PC-3 (cell line): ENCODE data around the gene SLC25A6. TPM values are rescaled to one million over a fixed set of nuclear protein-coding genes. Genes with fewer than 3 reads are reported as not detected.
"Not testable (repeated sequence)": the region's sequence is repeated elsewhere in the genome, so short reads cannot be mapped to it uniquely, and the experiment has no call there.

Experiments used
- ATAC-seq: fragments of 200-7000 bp; cut with Tn5 transposase; 2 replicates; pipeline ENCODE4 v1.9.1; 2020; ENCODE audit warnings: mild to moderate bottlenecking, moderate library complexity
- BruUV-seq: library from RNA; stranded (reverse); fragments of 400-500 nt; replicated peaks from 2 replicates; lab custom pipeline; 2021; lab: Mats Ljungman, UMichigan
- CTCF ChIA-PET: fragments of 300-600 bp; sonication (Branson Sonifier 250); formaldehyde crosslinking; loops from one replicate; lab custom pipeline; 2022; ENCODE audit warnings: antibody characterized with exemption; lab: Charles Lee
- POLR2A ChIA-PET: fragments of 300-600 bp; sonication (Branson Sonifier 250); formaldehyde crosslinking; loops from one replicate; lab custom pipeline; 2022; ENCODE audit warnings: antibody characterized with exemption; ENCODE audit not compliant: unreplicated experiment; lab: Charles Lee
- DNase-seq: peaks from one replicate; pipeline ENCODE4 v3.0.0-alpha.2; 2015
- H2AFZ ChIP-seq: fragments of 300-600 bp; sonication (generic); 2 replicates; pipeline ENCODE4 v1.6.0; 2016; ENCODE audit warnings: antibody characterized with exemption, low read length
- H3F3A ChIP-seq: fragments of 300-600 bp; sonication (generic); one replicate; pipeline ENCODE4 v1.6.0; 2017; ENCODE audit warnings: antibody characterized with exemption, low read length, control low read depth, mild to moderate bottlenecking; ENCODE audit not compliant: unreplicated experiment
- H3K27ac ChIP-seq: fragments of 300-600 bp; sonication (generic); 2 replicates; pipeline ENCODE4 v1.5.1; 2016; ENCODE audit warnings: mild to moderate bottlenecking, low read length
- H3K27me3 ChIP-seq: fragments of 300-600 bp; sonication (generic); 2 replicates; pipeline ENCODE4 v1.6.1; 2016; ENCODE audit warnings: low read length, mixed read lengths
- H3K36me3 ChIP-seq: fragments of 300-600 bp; sonication (generic); 2 replicates; pipeline ENCODE4 v1.6.1; 2016; ENCODE audit warnings: low read depth, mixed run types, low read length, mixed read lengths
- H3K4me1 ChIP-seq: fragments of 300-600 bp; sonication (generic); 2 replicates; pipeline ENCODE4 v1.5.1; 2016; ENCODE audit warnings: low read length; ENCODE audit not compliant: insufficient read depth
- H3K4me2 ChIP-seq: fragments of 300-600 bp; sonication (generic); 2 replicates; pipeline ENCODE4 v1.6.0; 2016; ENCODE audit warnings: low read length
- H3K4me3 ChIP-seq: fragments of 300-600 bp; sonication (generic); 2 replicates; pipeline ENCODE4 v1.5.1; 2016; ENCODE audit warnings: mild to moderate bottlenecking, low read length, mixed read lengths
- H3K79me2 ChIP-seq: fragments of 300-600 bp; sonication (generic); 2 replicates; pipeline ENCODE4 v1.6.1; 2017; ENCODE audit warnings: low read length, mixed read lengths
- H3K9ac ChIP-seq: fragments of 300-600 bp; sonication (generic); 2 replicates; pipeline ENCODE4 v1.6.0; 2016; ENCODE audit warnings: mild to moderate bottlenecking, low read length
- H3K9me2 ChIP-seq: fragments of 300-600 bp; sonication (generic); replicated peaks from 2 replicates; pipeline ENCODE4 v1.6.1; 2016; ENCODE audit warnings: mixed run types, low read length, mixed read lengths
- H3K9me3 ChIP-seq: fragments of 300-600 bp; sonication (generic); 2 replicates; pipeline ENCODE4 v1.6.1; 2016; ENCODE audit warnings: low read length, mixed read lengths
- H4K20me1 ChIP-seq: fragments of 300-600 bp; sonication (generic); 2 replicates; pipeline ENCODE4 v1.6.1; 2016; ENCODE audit warnings: low read length, mixed read lengths
- EZH2 ChIP-seq: fragments of 300-600 bp; sonication (generic); IDR thresholded peaks from one replicate; pipeline ENCODE4 v1.6.1; 2017; ENCODE audit warnings: antibody characterized with exemption, mild to moderate bottlenecking, low read length; ENCODE audit not compliant: unreplicated experiment
- EZH2phosphoT487 ChIP-seq: fragments of 300-600 bp; sonication (generic); IDR thresholded peaks from 2 replicates; pipeline ENCODE4 v1.6.1; 2018; ENCODE audit warnings: mild to moderate bottlenecking, antibody characterized with exemption, low read length, borderline replicate concordance
- intact Hi-C: fragments of 100-400 bp; cut with micrococcal nuclease; formaldehyde crosslinking; loops from 2 replicates; pipeline ENCODE4 v1.9.0; 2023
- total RNA-seq: library from RNA; depleted of rRNA; stranded (reverse); fragments of >200 nt; gene quantifications from 2 replicates; pipeline ENCODE4 v1.2.3, GENCODE V29; 2014
- TF ChIP-seq, protein P1 (sequence below): fragments of 300-600 bp; sonication (generic); conservative IDR thresholded peaks from 2 replicates; pipeline ENCODE4 v1.5.1; 2017; ENCODE audit warnings: antibody characterized with exemption, low read depth, mild to moderate bottlenecking, low read length

SLC25A6 gene
- total RNA-seq, 1 experiment from 2014 or later, result 178 TPM

- Histone ChIP-seq H3F3A (no peaks in the 10 kb centered on the region), H3K79me2 (no peaks in the 10 kb centered on the region), H3K4me1 (no peaks in the 10 kb centered on the region), H4K20me1 (no peaks in the 10 kb centered on the region), H2AFZ (no peak overlapping the region), H3K4me3 (no peak overlapping the region), H3K4me2 (no peak overlapping the region), H3K9ac (no peak overlapping the region), H3K36me3 (no peaks in the 10 kb centered on the region), H3K9me2 (no peaks in the 10 kb centered on the region), H3K9me3 (no peaks in the 10 kb centered on the region), H3K27ac (no peak overlapping the region), H3K27me3 (no peaks in the 10 kb centered on the region)
- ATAC-seq, result no peak
- TF ChIP-seq, protein P1, sequence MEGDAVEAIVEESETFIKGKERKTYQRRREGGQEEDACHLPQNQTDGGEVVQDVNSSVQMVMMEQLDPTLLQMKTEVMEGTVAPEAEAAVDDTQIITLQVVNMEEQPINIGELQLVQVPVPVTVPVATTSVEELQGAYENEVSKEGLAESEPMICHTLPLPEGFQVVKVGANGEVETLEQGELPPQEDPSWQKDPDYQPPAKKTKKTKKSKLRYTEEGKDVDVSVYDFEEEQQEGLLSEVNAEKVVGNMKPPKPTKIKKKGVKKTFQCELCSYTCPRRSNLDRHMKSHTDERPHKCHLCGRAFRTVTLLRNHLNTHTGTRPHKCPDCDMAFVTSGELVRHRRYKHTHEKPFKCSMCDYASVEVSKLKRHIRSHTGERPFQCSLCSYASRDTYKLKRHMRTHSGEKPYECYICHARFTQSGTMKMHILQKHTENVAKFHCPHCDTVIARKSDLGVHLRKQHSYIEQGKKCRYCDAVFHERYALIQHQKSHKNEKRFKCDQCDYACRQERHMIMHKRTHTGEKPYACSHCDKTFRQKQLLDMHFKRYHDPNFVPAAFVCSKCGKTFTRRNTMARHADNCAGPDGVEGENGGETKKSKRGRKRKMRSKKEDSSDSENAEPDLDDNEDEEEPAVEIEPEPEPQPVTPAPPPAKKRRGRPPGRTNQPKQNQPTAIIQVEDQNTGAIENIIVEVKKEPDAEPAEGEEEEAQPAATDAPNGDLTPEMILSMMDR, result no peak
- no peak for TF ChIP-seq EZH2phosphoT487
- no peak for TF ChIP-seq EZH2
- no peak for DNase-seq
- no TSS peak for BruUV-seq
- CTCF ChIA-PET, result no interaction called here
- intact Hi-C loops, result no loop called here
- POLR2A ChIA-PET, result no interaction called here
Observed at GRCh38 chrX:1351981-1352714, 39.8 kb downstream of the SLC25A6 start.

DNA sequence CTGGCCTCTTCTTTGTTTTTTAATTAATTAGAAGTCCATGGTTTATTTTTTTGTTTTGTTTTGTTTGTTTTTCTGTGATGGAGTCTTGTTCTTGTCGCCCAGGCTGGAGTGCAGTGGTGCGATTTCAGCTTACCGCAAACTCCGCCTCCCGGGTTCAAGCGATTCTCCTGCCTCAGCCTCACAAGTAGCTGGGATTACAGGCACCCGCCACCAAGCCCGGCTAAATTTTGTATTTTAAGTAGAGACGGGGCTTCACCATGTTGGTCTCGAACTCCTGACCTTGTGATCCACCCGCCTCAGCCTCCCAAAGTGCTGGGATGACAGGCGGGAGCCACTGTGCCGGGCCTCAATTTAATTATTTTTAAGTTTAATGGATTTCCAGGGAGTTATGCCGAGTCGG, 42.3 kb downstream of the SLC25A6 start:
- H3F3A ChIP-seq, H2AFZ ChIP-seq, H3K4me3 ChIP-seq, H3K9ac ChIP-seq, H3K27me3 ChIP-seq, ATAC-seq, H3K36me3 ChIP-seq, H3K4me2 ChIP-seq, H4K20me1 ChIP-seq, H3K9me3 ChIP-seq, intact Hi-C loops, H3K27ac ChIP-seq, DNase-seq, H3K9me2 ChIP-seq, H3K79me2 ChIP-seq, POLR2A ChIA-PET, H3K4me1 ChIP-seq, BruUV-seq, CTCF ChIA-PET: not testable (repeated sequence)

DNA sequence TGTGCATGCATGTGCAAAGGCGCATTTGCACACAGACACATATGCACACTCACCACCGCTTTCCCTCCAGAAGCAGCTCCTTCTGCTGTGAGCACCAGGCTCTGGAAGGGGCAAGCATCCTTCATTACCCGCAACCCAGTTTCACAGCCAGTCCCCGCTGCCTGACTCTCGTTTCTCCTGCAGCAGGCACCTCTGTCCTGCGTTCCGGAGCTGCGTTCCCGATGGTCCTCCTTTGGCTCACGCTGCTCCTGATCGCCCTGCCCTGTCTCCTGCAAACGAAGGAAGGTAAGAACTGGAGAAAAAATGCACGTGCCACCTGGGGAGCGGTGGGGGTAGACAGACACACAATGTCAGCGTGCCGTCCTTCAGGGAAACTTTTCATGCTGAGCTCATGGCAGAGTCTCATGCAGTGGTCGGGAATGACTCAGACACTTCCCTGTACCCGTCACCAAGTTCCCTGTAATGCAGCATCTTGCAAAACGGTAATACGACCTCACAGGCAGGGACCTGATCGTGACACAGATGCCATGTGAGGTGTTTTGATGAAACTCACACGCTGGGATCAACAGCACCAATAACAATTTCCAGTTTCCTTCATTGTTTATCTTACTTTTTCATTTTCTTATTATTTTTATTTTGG, 50.2 kb downstream of the SLC25A6 start:
- Histone ChIP-seq H3K36me3 (no peaks in the 10 kb centered on the region), H3K4me3 (no peak overlapping the region), H3K4me1 (no peaks in the 10 kb centered on the region), H3K9ac (no peak overlapping the region), H3K27ac (no peak overlapping the region), H2AFZ (no peak overlapping the region), H3K9me2 (no peaks in the 10 kb centered on the region), H3K9me3 (no peaks in the 10 kb centered on the region), H3F3A (no peaks in the 10 kb centered on the region), H3K79me2 (no peaks in the 10 kb centered on the region), H4K20me1 (no peaks in the 10 kb centered on the region), H3K4me2 (no peak overlapping the region), H3K27me3 (no peaks in the 10 kb centered on the region)
- TF ChIP-seq, protein P1, result no peak
- no peak for TF ChIP-seq EZH2
- TF ChIP-seq EZH2phosphoT487, result no peak
- intact Hi-C loops, result no loop called here
- ChIA-PET POLR2A (no interaction called here), CTCF (no interaction called here)
- no TSS peak for BruUV-seq
- no peak for DNase-seq
- no peak for ATAC-seq
